GM12878 (cell line): ENCODE data around the gene MYO15B. TPM values are rescaled to one million over a fixed set of nuclear protein-coding genes. Genes with fewer than 3 reads are reported as not detected.

ENCODE experiments used
- ATAC-seq: fragments of 200-7000 bp; cut with Tn5 transposase; 3 replicates; pipeline ENCODE4 v1.9.1; 2020; ENCODE audit warnings: mild to moderate bottlenecking, moderate library complexity
- BruUV-seq: library from RNA; stranded (reverse); fragments of 400-500 nt; replicated peaks from 2 replicates; lab custom pipeline; 2021; lab: Mats Ljungman, UMichigan
- CTCF ChIA-PET: fragments of 300-600 bp; sonication (Branson Sonifier 250); formaldehyde crosslinking; extraction: SDS; loops from one replicate; lab custom pipeline; 2021; ENCODE audit warnings: inconsistent platforms; lab: Yijun Ruan, JAX
- POLR2A ChIA-PET: fragments of 350-600 bp; formaldehyde crosslinking; extraction: SDS; loops from one replicate; lab custom pipeline; 2021; ENCODE audit warnings: inconsistent platforms; lab: Charles Lee
- RAD21 ChIA-PET: fragments of 300-600 bp; sonication (Branson Sonifier 250); formaldehyde crosslinking; loops from one replicate; lab custom pipeline; 2023; ENCODE audit warnings: antibody characterized with exemption; ENCODE audit not compliant: unreplicated experiment; lab: Charles Lee
- SMC1A ChIA-PET: fragments of 300-600 bp; sonication (Branson Sonifier 250); formaldehyde crosslinking; loops from one replicate; lab custom pipeline; 2023; ENCODE audit not compliant: unreplicated experiment, uncharacterized antibody; lab: Charles Lee
- DNase-seq: peaks from one replicate; pipeline ENCODE4 v3.0.0-alpha.2; 2011; ENCODE audit warnings: low read depth, low spot score
- FAIRE-seq: peaks from 3 replicates; lab custom pipeline; 2011; peaks lifted over from hg19 to GRCh38; lab: Jason Lieb, UNC
- H2AFZ ChIP-seq: 2 replicates; pipeline ENCODE4 v1.6.0; 2011; ENCODE audit warnings: low read depth, low read length, control low read depth; ENCODE audit not compliant: control insufficient read depth
- H3K27ac ChIP-seq: 2 replicates; pipeline ENCODE4 v1.5.1; 2011; ENCODE audit warnings: control low read depth; ENCODE audit not compliant: control insufficient read depth, insufficient read depth
- H3K27me3 ChIP-seq, 2 experiments: replicated peaks in 1 of 2; 2 replicates each; pipeline versions ENCODE4 v1.6.0 to v1.6.1; 2011; ENCODE audit warnings: low read length in 1 of 2; ENCODE audit not compliant: control insufficient read depth in 2 of 2, insufficient read depth in 2 of 2
- H3K36me3 ChIP-seq, 2 experiments: 2 replicates each; pipeline ENCODE4 v1.5.1; 2011; ENCODE audit warnings: low read length in 1 of 2; ENCODE audit not compliant: control insufficient read depth in 2 of 2, insufficient read depth in 2 of 2
- H3K4me1 ChIP-seq: 2 replicates; pipeline ENCODE4 v1.6.1; 2011; ENCODE audit warnings: mild to moderate bottlenecking, low read length, moderate library complexity, mixed read lengths; ENCODE audit not compliant: control insufficient read depth, insufficient read depth
- H3K4me2 ChIP-seq: 2 replicates; pipeline ENCODE4 v1.6.0; 2011; ENCODE audit warnings: control low read depth; ENCODE audit not compliant: control insufficient read depth, insufficient read depth
- H3K4me3 ChIP-seq: fragments of 200-600 bp; sonication (generic); 2 replicates; pipeline ENCODE4 v1.5.1; 2016
- H3K79me2 ChIP-seq: 2 replicates; pipeline ENCODE4 v1.6.0; 2011; ENCODE audit warnings: low read length; ENCODE audit not compliant: control insufficient read depth, insufficient read depth
- H3K9ac ChIP-seq: 2 replicates; pipeline ENCODE4 v1.8.0; 2011; ENCODE audit warnings: low read length, control low read depth, mixed read lengths; ENCODE audit not compliant: control insufficient read depth, insufficient read depth
- H3K9me3 ChIP-seq: replicated peaks from 3 replicates; pipeline ENCODE4 v1.5.1; 2011; ENCODE audit warnings: mild to moderate bottlenecking, low read length; ENCODE audit not compliant: control insufficient read depth, insufficient read depth
- H4K20me1 ChIP-seq: 2 replicates; pipeline ENCODE4 v1.6.0; 2011; ENCODE audit not compliant: control insufficient read depth, insufficient read depth
- BHLHE40 ChIP-seq, 2 experiments: fragments of 450-650 bp in 1 of 2; IDR thresholded peaks; 2 replicates each; pipeline ENCODE4 v1.6.1; 2011 to 2017; ENCODE audit warnings: low read depth in 2 of 2, borderline replicate concordance in 1 of 2, improper control_type of control experiment in 1 of 2, low read length in 1 of 2, mild to moderate bottlenecking in 1 of 2
- BMI1 ChIP-seq: fragments of 450-650 bp; IDR thresholded peaks from 2 replicates; pipeline ENCODE4 v1.6.1; 2016; ENCODE audit warnings: mild to moderate bottlenecking, moderate library complexity, borderline replicate concordance
- CEBPB ChIP-seq, 2 experiments: fragments of 150-350 bp in 1 of 2; IDR thresholded peaks; 2 replicates each; pipeline ENCODE4 v1.6.1; 2012 to 2014; ENCODE audit warnings: low read depth in 2 of 2, low read length in 2 of 2, borderline replicate concordance in 1 of 2, inconsistent platforms in 1 of 2
- CHD1 ChIP-seq: IDR thresholded peaks from 2 replicates; pipeline ENCODE4 v1.6.1; 2012; ENCODE audit warnings: low read depth, low read length, improper control_type of control experiment
- HDAC2 ChIP-seq: fragments of 200-600 bp; sonication (generic); IDR thresholded peaks from 2 replicates; pipeline ENCODE4 v1.6.1; 2017
- HDAC6 ChIP-seq: fragments of 200-600 bp; sonication (generic); IDR thresholded peaks from one replicate; pipeline ENCODE4 v1.8.0; 2017; ENCODE audit warnings: antibody characterized with exemption; ENCODE audit not compliant: unreplicated experiment
- MTA2 ChIP-seq: fragments of 450-650 bp; IDR thresholded peaks from 2 replicates; pipeline ENCODE4 v1.6.1; 2016; ENCODE audit warnings: low read depth, mild to moderate bottlenecking, moderate library complexity
- MTA3 ChIP-seq: IDR thresholded peaks from 2 replicates; pipeline ENCODE4 v1.6.1; 2012; ENCODE audit warnings: low read length, inconsistent platforms, borderline replicate concordance
- NR2F1 ChIP-seq: fragments of 450-650 bp; conservative IDR thresholded peaks from 2 replicates; pipeline ENCODE4 v1.6.1; 2017; ENCODE audit warnings: mild to moderate bottlenecking
- PRDM15 ChIP-seq: fragments of 450-650 bp; formaldehyde crosslinking; IDR thresholded peaks from 2 replicates; pipeline ENCODE4 v1.4.0; 2020; ENCODE audit warnings: mild to moderate bottlenecking, moderate library complexity
- RCOR1 ChIP-seq: conservative IDR thresholded peaks from 2 replicates; pipeline ENCODE4 v1.6.1; 2012; ENCODE audit warnings: low read depth, low read length, improper control_type of control experiment
- TBL1XR1 ChIP-seq: IDR thresholded peaks from 2 replicates; pipeline ENCODE4 v1.6.1; 2012; ENCODE audit warnings: low read depth, low read length, improper control_type of control experiment
- ZBED1 ChIP-seq: IDR thresholded peaks from 2 replicates; pipeline ENCODE4 v1.6.1; 2016; ENCODE audit warnings: borderline replicate concordance
- WGBS: methylation state at CpG from one replicate; pipeline ENCODE4 v1.1.6; 2016; ENCODE audit warnings: low lambda C conversion rate; ENCODE audit not compliant: insufficient replicate concordance, insufficient coverage; ENCODE audit errors: missing lambda C conversion rate; 5-methylcytosine and 5-hydroxymethylcytosine counted together
- in situ Hi-C: fragments of 300-500 bp; cut with MboI; formaldehyde crosslinking; loops from 9 replicates; pipeline ENCODE4 v1.14.3; 2018; ENCODE audit warnings: mixed read lengths
- intact Hi-C: fragments of 100-400 bp; cut with micrococcal nuclease; formaldehyde crosslinking; loops from one replicate; pipeline ENCODE4 v1.14.2; 2022; ENCODE audit not compliant: unreplicated experiment
- polyA plus RNA-seq, 11 experiments: library from polyadenylated mRNA; depleted of rRNA in 4 of 11; unstranded in 6 of 11; stranded (reverse) in 5 of 11; fragments of >200 nt; fragmentation: Nextera tagmentation in 4 of 11; fragmentation: Illumina TruSeq in 1 of 11; extraction: Ambion mirVana in 4 of 11; extraction: Trizol in 1 of 11; gene quantifications; 1 replicate in 1 of 11; 2 replicates in 10 of 11; pipeline versions ENCODE4 v1.2.1 to v1.2.3, GENCODE V29; 2011 to 2016; ENCODE audit warnings: inconsistent platforms in 2 of 11, missing spikeins in 2 of 11, low read depth in 1 of 11
- total RNA-seq, 4 experiments: library from RNA; depleted of rRNA in 3 of 4; stranded (reverse); fragments of >200 nt in 3 of 4; fragmentation: Illumina TruSeq in 1 of 4; extraction: Trizol in 1 of 4; gene quantifications; 2 replicates each; pipeline versions ENCODE4 v1.2.1 to v1.2.3, GENCODE V29; 2013 to 2021

The MYO15B gene
- total and polyA plus RNA-seq, 10 of the 15 experiments (the other 5 are each of a cell fraction or from before 2014, with no cell fraction given) = 0.67 to 15.4 (median 2.3) TPM; not detected in 1

GRCh38 chr17:75563063-75563758, 24.4 kb upstream of the MYO15B start:
- H4K20me1 ChIP-seq = no peaks in the 10 kb centered on the region
- no TSS peak for BruUV-seq
- H3K4me2 ChIP-seq = no peak overlapping the region
- CTCF ChIA-PET = interaction anchor here (0.5 kb wide), 1 partner anchor 506 kb away, joined by 5 read pairs; no protein-coding TSS in a partner anchor
- H3K36me3 ChIP-seq = no peaks in the 10 kb centered on the region
- 68% methylated on average over 28 of the region's 28 CpGs for WGBS
- H3K4me3 ChIP-seq = no peak overlapping the region
- intact Hi-C loops (no loop called here), in situ Hi-C loops (no loop called here)
- H3K9me3 ChIP-seq = no peaks in the 10 kb centered on the region
- SMC1A ChIA-PET = no interaction called here
- FAIRE-seq = no peak
- no peak overlapping the region for H3K27ac ChIP-seq
- H3K9ac ChIP-seq = no peak overlapping the region
- ATAC-seq = no peak
- no peak for DNase-seq
- H3K27me3 ChIP-seq = no peaks in the 10 kb centered on the region
- POLR2A ChIA-PET = no interaction called here
- RAD21 ChIA-PET = no interaction called here
- peaks cover 9% of the 10 kb centered on the region for H3K4me1 ChIP-seq
- no peaks in the 10 kb centered on the region for H3K79me2 ChIP-seq
- H2AFZ ChIP-seq = no peak overlapping the region
- TF ChIP-seq CHD1 (no peak), NR2F1 (no peak), PRDM15 (CRISPR knock-in tag) (no peak), MTA3 (no peak), ZBED1 (no peak), BHLHE40 (IDR thresholded peaks at IDR 0.05; ENCODE audit: borderline replicate concordance in 1 of 2, low read depth in 2 of 2, low read length in 1 of 2) (no peak), TBL1XR1 (no peak), MTA2 (no peak), BMI1 (no peak), CEBPB (IDR thresholded peaks at IDR 0.05; ENCODE audit: borderline replicate concordance in 1 of 2, low read depth in 2 of 2, low read length in 2 of 2) (no peak), HDAC2 (no peak), HDAC6 (no peak), RCOR1 (no peak)
